IMR-90 (cell line): Measurements from ENCODE around the gene BAZ2B. TPM values are rescaled to one million over a fixed set of nuclear protein-coding genes. Genes with fewer than 3 reads are reported as not detected.

Experiments
- ATAC-seq: fragments of 200-7000 bp; cut with Tn5 transposase; 2 replicates; pipeline ENCODE4 v1.9.1; 2020; ENCODE audit warnings: low read depth, mild to moderate bottlenecking, moderate library complexity
- BruUV-seq: library from RNA; stranded (reverse); fragments of 400-500 nt; replicated peaks from 2 replicates; lab custom pipeline; 2021; lab: Mats Ljungman, UMichigan
- CTCF ChIA-PET: fragments of 300-600 bp; formaldehyde crosslinking; extraction: SDS; loops from one replicate; lab custom pipeline; 2021; ENCODE audit warnings: antibody characterized with exemption; lab: Yijun Ruan, JAX
- POLR2A ChIA-PET: fragments of 300-600 bp; sonication (Branson Sonifier 250); formaldehyde crosslinking; loops from one replicate; lab custom pipeline; 2022; ENCODE audit warnings: antibody characterized with exemption; ENCODE audit not compliant: unreplicated experiment; lab: Charles Lee
- DNase-seq: peaks from one replicate; pipeline ENCODE4 v3.0.0; 2013
- H2AFZ ChIP-seq: replicated peaks from 2 replicates; pipeline ENCODE3; 2013; ENCODE audit warnings: low read length, mild to moderate bottlenecking; ENCODE audit not compliant: poor library complexity
- H2AK5ac ChIP-seq: 2 replicates; pipeline ENCODE4 v1.6.1; 2013; ENCODE audit warnings: low read depth, low read length, inconsistent platforms
- H2AK9ac ChIP-seq: replicated peaks from 2 replicates; pipeline ENCODE3; 2013; ENCODE audit warnings: mild to moderate bottlenecking, low read depth, low read length, moderate library complexity; ENCODE audit not compliant: poor library complexity
- H2BK120ac ChIP-seq: 2 replicates; pipeline ENCODE4 v1.6.1; 2013; ENCODE audit warnings: low read depth, low read length, inconsistent platforms
- H2BK15ac ChIP-seq: 3 replicates; pipeline ENCODE4 v1.6.1; 2013; ENCODE audit warnings: low read depth, low read length, inconsistent platforms
- H2BK20ac ChIP-seq: 2 replicates; pipeline ENCODE4 v1.6.1; 2013; ENCODE audit warnings: low read depth, mild to moderate bottlenecking, inconsistent platforms, low read length, moderate library complexity
- H2BK5ac ChIP-seq: 2 replicates; pipeline ENCODE4 v1.6.1; 2013; ENCODE audit warnings: mild to moderate bottlenecking, low read depth, low read length, inconsistent platforms; ENCODE audit not compliant: poor library complexity, severe bottlenecking
- H3K14ac ChIP-seq: replicated peaks from 2 replicates; pipeline ENCODE4 v1.6.1; 2013; ENCODE audit warnings: low read depth, low read length, inconsistent platforms
- H3K18ac ChIP-seq: 2 replicates; pipeline ENCODE4 v1.6.1; 2013; ENCODE audit warnings: low read depth, low read length, control low read depth
- H3K23ac ChIP-seq: 2 replicates; pipeline ENCODE4 v1.6.1; 2013; ENCODE audit warnings: low read depth, low read length, inconsistent platforms
- H3K27ac ChIP-seq: 2 replicates; pipeline ENCODE4 v1.5.1; 2013; ENCODE audit warnings: mild to moderate bottlenecking, control low read depth, low read length; ENCODE audit not compliant: insufficient read depth
- H3K27me3 ChIP-seq: 2 replicates; pipeline ENCODE4 v1.6.1; 2013; ENCODE audit warnings: low read length; ENCODE audit not compliant: control insufficient read depth, insufficient read depth
- H3K36me3 ChIP-seq: 2 replicates; pipeline ENCODE4 v1.6.1; 2013; ENCODE audit warnings: low read length, mixed read lengths; ENCODE audit not compliant: control insufficient read depth, insufficient read depth
- H3K4ac ChIP-seq: 2 replicates; pipeline ENCODE4 v1.6.1; 2013; ENCODE audit warnings: low read depth, low read length, inconsistent platforms
- H3K4me1 ChIP-seq: 2 replicates; pipeline ENCODE4 v1.6.1; 2013; ENCODE audit warnings: low read length, mixed read lengths; ENCODE audit not compliant: control insufficient read depth, insufficient read depth
- H3K4me2 ChIP-seq: 2 replicates; pipeline ENCODE4 v1.6.1; 2013; ENCODE audit warnings: low read depth, mild to moderate bottlenecking, control low read depth, low read length, moderate library complexity
- H3K4me3 ChIP-seq: 2 replicates; pipeline ENCODE4 v1.5.1; 2013; ENCODE audit warnings: low read depth, mild to moderate bottlenecking, control low read depth, low read length, moderate library complexity; ENCODE audit not compliant: insufficient read depth
- H3K56ac ChIP-seq: 2 replicates; pipeline ENCODE4 v1.6.1; 2013; ENCODE audit warnings: low read length, inconsistent platforms; ENCODE audit not compliant: insufficient read depth; ENCODE audit errors: extremely low read depth
- H3K79me1 ChIP-seq, 2 experiments: 2 replicates each; pipeline ENCODE4 v1.6.1; 2013; ENCODE audit warnings: low read length in 2 of 2, inconsistent platforms in 1 of 2, low read depth in 1 of 2
- H3K9ac ChIP-seq: 2 replicates; pipeline ENCODE4 v1.6.1; 2013; ENCODE audit warnings: low read depth, low read length, control low read depth
- H3K9me1 ChIP-seq: 2 replicates; pipeline ENCODE4 v1.6.1; 2013; ENCODE audit warnings: low read length, inconsistent platforms; ENCODE audit not compliant: insufficient read depth
- H3K9me3 ChIP-seq: 2 replicates; pipeline ENCODE4 v1.6.1; 2013; ENCODE audit warnings: low read length; ENCODE audit not compliant: control insufficient read depth, insufficient read depth
- H4K20me1 ChIP-seq: 2 replicates; pipeline ENCODE4 v1.6.1; 2013; ENCODE audit warnings: low read length, inconsistent platforms; ENCODE audit not compliant: insufficient read depth
- H4K5ac ChIP-seq: 2 replicates; pipeline ENCODE4 v1.6.1; 2013; ENCODE audit warnings: mild to moderate bottlenecking, low read depth, low read length, control low read depth
- H4K8ac ChIP-seq, 2 experiments: 2 replicates each; pipeline ENCODE4 v1.6.1; 2013; ENCODE audit warnings: low read depth in 2 of 2, low read length in 2 of 2, control low read depth in 1 of 2, inconsistent platforms in 1 of 2
- H4K91ac ChIP-seq: 2 replicates; pipeline ENCODE4 v1.6.1; 2013; ENCODE audit warnings: low read depth, low read length, inconsistent platforms; ENCODE audit not compliant: insufficient read depth
- BHLHE40 ChIP-seq: fragments of 150-350 bp; IDR thresholded peaks from 2 replicates; pipeline ENCODE4 v1.6.1; 2016; ENCODE audit warnings: mild to moderate bottlenecking, low read depth, low read length
- CEBPB ChIP-seq: IDR thresholded peaks from 2 replicates; pipeline ENCODE4 v1.6.1; 2012; ENCODE audit warnings: low read depth, low read length, improper control_type of control experiment
- CHD1 ChIP-seq: IDR thresholded peaks from 2 replicates; pipeline ENCODE4 v1.6.1; 2012; ENCODE audit warnings: low read depth, low read length, improper control_type of control experiment
- FOS ChIP-seq: fragments of 150-350 bp; IDR thresholded peaks from 2 replicates; pipeline ENCODE4 v1.6.1; 2016; ENCODE audit warnings: low read depth, low read length
- NFE2L2 ChIP-seq: fragments of 150-350 bp; IDR thresholded peaks from 2 replicates; pipeline ENCODE4 v1.6.1; 2016; ENCODE audit warnings: low read depth, mild to moderate bottlenecking, low read length
- POLR2A ChIP-seq: IDR thresholded peaks from 2 replicates; pipeline ENCODE4 v1.6.1; 2012; ENCODE audit warnings: mild to moderate bottlenecking, low read depth, low read length
- RFX5 ChIP-seq: IDR thresholded peaks from 2 replicates; pipeline ENCODE4 v1.8.0; 2012; ENCODE audit warnings: low read depth, mild to moderate bottlenecking, low read length, moderate library complexity
- WGBS, 2 experiments: methylation state at CpG; one replicate each; pipeline versions ENCODE4 v1.1.5 to v1.1.7; 2013; ENCODE audit warnings: missing lambda C conversion rate in 2 of 2; ENCODE audit not compliant: insufficient read length in 1 of 2; ENCODE audit errors: extremely low coverage in 2 of 2; 5-methylcytosine and 5-hydroxymethylcytosine counted together
- dilution Hi-C: fragments of 300-500 bp; cut with HindIII; formaldehyde crosslinking; loops from one replicate; pipeline ENCODE4 v1.14.3; 2018; ENCODE audit warnings: low sequenced_read_pairs; ENCODE audit not compliant: unreplicated experiment
- in situ Hi-C: fragments of 300-500 bp; cut with MboI; formaldehyde crosslinking; loops from 3 replicates; pipeline ENCODE4 v1.14.3; 2019; ENCODE audit warnings: low sequenced_read_pairs, inconsistent platforms, mixed read lengths
- intact Hi-C: fragments of 100-400 bp; cut with micrococcal nuclease; formaldehyde crosslinking; loops from 2 replicates; pipeline ENCODE4 v1.10.0; 2022
- polyA plus RNA-seq, 3 experiments: library from polyadenylated mRNA; depleted of rRNA; stranded (reverse); fragments of >200 nt; gene quantifications; 2 replicates each; pipeline ENCODE4 v1.2.3, GENCODE V29; 2012; ENCODE audit warnings: low replicate concordance in 1 of 3
- total RNA-seq: library from RNA; depleted of rRNA; stranded (reverse); fragments of >200 nt; gene quantifications from 2 replicates; pipeline ENCODE4 v1.2.3, GENCODE V29; 2012
- TF ChIP-seq, protein P1 (sequence below): fragments of 150-350 bp; IDR thresholded peaks from 2 replicates; pipeline ENCODE4 v1.6.1; 2017; ENCODE audit warnings: mild to moderate bottlenecking, antibody characterized with exemption, low read length, low read depth

Gene BAZ2B
- total and polyA plus RNA-seq, 2 of the 4 experiments (the other 2 are of a cell fraction) = 8.9 to 42.1 TPM

DNA sequence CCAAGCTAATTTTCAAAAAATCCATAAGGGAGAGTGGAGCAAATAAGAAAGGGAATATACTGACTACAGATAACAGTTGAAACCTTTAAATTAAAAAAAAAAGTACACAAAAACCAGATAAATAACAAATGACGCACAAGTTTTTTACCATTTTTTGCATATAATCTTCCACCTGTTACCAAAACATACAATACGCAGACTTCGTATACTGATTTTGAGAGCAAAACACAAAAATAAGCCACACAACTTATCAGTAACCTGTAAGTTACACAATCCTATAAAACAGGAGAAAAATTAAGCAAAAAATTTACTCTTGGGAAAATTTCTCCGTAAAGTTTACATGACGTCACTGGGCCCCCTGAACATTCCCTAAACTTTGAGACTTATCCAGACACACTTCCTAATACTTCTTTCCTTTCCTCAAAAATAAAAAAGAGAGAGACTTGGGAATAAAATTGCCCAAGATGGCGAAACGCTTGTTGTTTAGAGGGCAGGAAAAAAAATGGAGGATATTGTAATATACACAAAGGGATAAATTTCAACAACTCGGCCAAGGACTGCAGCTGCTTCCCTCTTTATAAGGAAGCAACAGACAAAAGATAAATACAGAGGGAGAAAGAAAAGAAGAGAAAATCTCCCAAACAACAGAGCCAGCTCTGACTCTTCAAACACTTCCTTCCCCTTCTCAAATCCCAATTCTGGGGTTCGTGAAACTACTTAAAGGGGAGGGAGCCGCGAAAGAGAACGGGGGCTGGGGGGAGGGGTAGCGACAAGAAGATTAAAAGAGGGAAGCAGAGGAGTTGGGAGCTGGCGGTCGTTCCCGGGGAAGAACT lies 1.6 kb downstream of the BAZ2B start:
- Histone ChIP-seq H3K9me1 (0 out of 2 replicates have a peak, but pooled peaks cover 3% of the 10 kb centered on the region), H2AK9ac (peak overlapping the region; percentile 61), H3K9me3 (no peaks in the 10 kb centered on the region), H2AK5ac (peak overlapping the region; percentile 55; the same call in 1 of the 2 replicates), H4K91ac (peak overlapping the region; percentile 94), H3K36me3 (no peaks in the 10 kb centered on the region), H3K27ac (peak overlapping the region; percentile 98), H3K9ac (peak overlapping the region; percentile 97), H3K4me1 (peaks cover 2% of the 10 kb centered on the region; the same call in 1 of the 2 replicates), H3K14ac (peak overlapping the region; percentile 90), H3K4me2 (peak overlapping the region; percentile 87), H2BK120ac (peak overlapping the region; percentile 78), H3K56ac (peak overlapping the region; percentile 95), H4K20me1 (peaks cover 3% of the 10 kb centered on the region; the same call in 1 of the 2 replicates), H2AFZ (peak overlapping the region; percentile 88), H3K27me3 (no peaks in the 10 kb centered on the region), H4K5ac (peak overlapping the region; percentile 98), H4K8ac (peak overlapping the region; percentile 59 to 96; a peak in 3 of 4 replicates), H2BK15ac (peak overlapping the region; percentile 93; the same call in 2 of the 3 replicates), H3K4me3 (peak overlapping the region; percentile 88), H3K18ac (peak overlapping the region; percentile 97), H3K79me1 (peaks cover 3 to 18% of the 10 kb centered on the region in 2 experiments; a peak in 3 of 4 replicates), H3K23ac (peak overlapping the region; percentile 97), H2BK20ac (peak overlapping the region; percentile 60), H3K4ac (peak overlapping the region; percentile 92), H2BK5ac (peak overlapping the region; percentile 95)
- dilution Hi-C loops = no loop called here
- DNase-seq (peak; percentile 67), ATAC-seq (peak; percentile 44)
- BruUV-seq = TSS peak; percentile 49
- ChIA-PET CTCF (interaction anchor here (0.6 kb wide), 1 partner anchor 27 kb away, joined by 3 read pairs; no protein-coding TSS in a partner anchor), POLR2A (interaction anchor here (0.5 to 1.1 kb wide), 7 partner anchors 9 to 540 kb away, joined by 3 to 17 read pairs (median 8); no protein-coding TSS in a partner anchor)
- 20% methylated on average over 1 of the region's 16 CpGs; no CpG with 5 or more reads in 1 of the 2 experiments for WGBS, 2 experiments
- in situ Hi-C loops = no loop called here
- intact Hi-C loops = loop anchor here (10.0 kb wide), 1 partner anchor 480 kb away; no protein-coding TSS in a partner anchor
- TF ChIP-seq FOS (no peak), CEBPB (peak; percentile 47), BHLHE40 (no peak), POLR2A (peak; percentile 64; the same call in 1 of the 2 replicates), RFX5 (no peak), NFE2L2 (no peak), CHD1 (no peak)
- TF ChIP-seq, protein P1, sequence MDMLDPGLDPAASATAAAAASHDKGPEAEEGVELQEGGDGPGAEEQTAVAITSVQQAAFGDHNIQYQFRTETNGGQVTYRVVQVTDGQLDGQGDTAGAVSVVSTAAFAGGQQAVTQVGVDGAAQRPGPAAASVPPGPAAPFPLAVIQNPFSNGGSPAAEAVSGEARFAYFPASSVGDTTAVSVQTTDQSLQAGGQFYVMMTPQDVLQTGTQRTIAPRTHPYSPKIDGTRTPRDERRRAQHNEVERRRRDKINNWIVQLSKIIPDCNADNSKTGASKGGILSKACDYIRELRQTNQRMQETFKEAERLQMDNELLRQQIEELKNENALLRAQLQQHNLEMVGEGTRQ = no peak
